HG03095 (cell line): ENCODE results near the gene KCNJ3.

Experiments used
- ATAC-seq: cut with Tn5 transposase; IDR thresholded peaks from one replicate; pipeline ENCODE4 v1.9.1; 2021; ENCODE audit warnings: moderate library complexity; ENCODE audit not compliant: unreplicated experiment

Gene KCNJ3, protein sequence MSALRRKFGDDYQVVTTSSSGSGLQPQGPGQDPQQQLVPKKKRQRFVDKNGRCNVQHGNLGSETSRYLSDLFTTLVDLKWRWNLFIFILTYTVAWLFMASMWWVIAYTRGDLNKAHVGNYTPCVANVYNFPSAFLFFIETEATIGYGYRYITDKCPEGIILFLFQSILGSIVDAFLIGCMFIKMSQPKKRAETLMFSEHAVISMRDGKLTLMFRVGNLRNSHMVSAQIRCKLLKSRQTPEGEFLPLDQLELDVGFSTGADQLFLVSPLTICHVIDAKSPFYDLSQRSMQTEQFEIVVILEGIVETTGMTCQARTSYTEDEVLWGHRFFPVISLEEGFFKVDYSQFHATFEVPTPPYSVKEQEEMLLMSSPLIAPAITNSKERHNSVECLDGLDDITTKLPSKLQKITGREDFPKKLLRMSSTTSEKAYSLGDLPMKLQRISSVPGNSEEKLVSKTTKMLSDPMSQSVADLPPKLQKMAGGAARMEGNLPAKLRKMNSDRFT

DNA sequence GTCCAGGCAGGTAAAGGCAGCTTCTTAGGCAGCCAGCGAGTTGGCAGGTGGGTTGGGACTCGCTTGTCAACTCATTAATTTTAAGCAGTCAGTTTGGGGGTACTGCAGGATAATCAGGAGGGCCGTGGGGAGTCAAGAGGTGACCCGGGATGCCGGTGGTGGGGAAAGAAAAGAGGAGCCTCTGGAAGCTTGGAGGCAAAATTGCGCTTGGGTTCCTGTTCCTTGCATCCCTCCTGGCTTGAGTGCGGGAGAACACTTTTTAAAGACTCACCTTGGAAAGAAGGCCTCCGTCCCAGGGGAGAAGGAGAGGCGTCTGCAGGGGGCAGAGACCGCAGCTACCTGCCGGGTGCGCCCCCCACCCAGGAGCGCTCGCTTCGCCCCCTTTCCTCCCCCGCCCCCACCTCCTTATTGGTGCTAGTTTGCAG is at the start of gene KCNJ3:
TSS of gene KCNJ3 (plus strand) at position 400 of the 425 bp plus-strand sequence. CDS start 81 bp downstream, outside the sequence.
- no peak for ATAC-seq

DNA sequence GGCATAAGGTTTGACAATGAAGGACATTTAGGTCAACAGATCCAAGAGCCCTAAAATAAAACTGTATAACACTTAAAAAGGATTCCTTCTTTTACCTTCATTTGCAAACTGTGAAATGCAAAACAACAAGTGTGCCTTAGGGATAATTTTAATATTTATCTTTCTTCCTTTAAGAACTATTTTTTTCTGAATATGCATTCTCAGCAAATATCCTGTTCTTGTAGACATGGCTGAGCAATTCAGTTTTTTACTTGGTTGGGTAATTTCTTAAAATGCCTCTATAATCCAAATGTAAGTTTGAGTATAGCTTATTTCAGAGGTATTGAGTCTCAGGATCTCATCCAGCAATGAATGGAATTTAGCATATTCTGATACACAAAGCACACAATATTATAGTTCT is 43.0 kb upstream of the KCNJ3 start:
- no peak for ATAC-seq

DNA sequence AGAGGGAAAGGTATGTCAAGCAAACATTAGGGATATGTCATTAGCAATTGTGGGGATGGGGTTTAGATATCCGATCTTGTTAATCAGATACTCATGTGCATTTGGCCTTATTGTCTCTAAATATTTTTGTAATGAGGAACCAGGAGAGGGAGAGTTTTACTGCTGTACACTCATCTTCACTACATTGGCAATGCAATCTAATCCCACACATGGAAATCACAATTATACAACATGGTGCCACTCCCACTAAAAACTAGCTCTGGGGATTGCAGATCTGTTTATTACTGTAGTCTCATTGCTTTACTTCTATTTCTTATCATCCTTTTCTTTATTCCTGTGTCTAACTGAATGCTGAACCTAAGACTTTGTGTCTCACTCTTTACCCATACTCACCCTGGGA is 39.6 kb upstream of the KCNJ3 start:
- no peak for ATAC-seq

DNA sequence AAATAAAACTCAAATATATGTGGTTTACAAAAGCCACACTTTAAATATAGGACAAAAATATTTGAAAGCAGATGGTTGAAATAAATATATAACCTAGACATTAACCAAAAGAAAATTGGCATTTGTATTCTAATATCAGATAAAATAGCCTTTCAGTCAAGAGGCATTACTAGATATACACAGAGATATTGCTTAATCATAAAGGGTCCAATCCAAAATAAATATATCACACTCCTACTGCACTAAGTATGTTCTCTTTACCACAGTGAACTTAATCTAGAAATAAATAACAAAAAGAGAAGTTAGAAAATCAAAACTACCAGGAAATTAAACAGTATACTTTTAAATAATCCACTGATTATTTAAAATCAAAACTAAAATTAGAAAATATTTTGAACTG is 34.2 kb upstream of the KCNJ3 start:
- ATAC-seq, result no peak

DNA sequence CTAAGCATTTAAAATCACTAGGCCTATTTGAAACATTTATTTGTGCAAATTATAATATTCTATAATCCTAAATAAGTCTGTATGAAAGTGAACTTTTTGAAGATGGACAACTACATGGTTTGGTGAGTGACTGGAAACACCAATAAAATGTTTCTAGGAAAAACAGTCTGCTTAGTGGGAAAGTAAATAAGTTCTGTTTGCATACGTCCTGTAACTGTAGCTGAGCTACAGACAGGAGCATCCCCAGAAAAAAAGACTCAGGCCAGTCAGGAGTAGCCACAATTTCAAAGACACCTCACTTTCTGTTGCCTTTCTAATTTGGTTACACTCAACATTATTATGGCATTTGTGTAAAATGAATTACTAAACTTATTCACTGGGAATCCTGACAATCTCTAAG is 28.4 kb upstream of the KCNJ3 start:
- no peak for ATAC-seq

DNA sequence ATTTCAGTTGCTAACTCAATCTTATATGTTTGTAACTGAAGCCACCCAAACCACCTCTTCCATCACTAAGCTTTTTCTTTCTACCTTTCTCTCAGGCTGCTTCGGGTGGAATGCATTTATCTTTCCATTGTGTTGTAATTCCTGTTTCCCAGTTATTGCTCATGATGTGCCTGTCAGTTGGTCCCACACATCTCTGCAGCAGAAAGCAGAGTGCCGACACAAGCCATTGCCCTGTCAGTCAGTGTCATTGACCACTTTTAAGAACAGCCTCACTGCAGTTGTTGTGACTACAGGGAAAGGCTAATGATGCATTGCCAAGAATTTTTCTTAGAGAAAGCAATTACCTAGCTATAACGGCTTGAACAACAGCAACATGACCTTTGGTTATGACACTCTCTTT is 24.8 kb upstream of the KCNJ3 start:
- ATAC-seq, result no peak

DNA sequence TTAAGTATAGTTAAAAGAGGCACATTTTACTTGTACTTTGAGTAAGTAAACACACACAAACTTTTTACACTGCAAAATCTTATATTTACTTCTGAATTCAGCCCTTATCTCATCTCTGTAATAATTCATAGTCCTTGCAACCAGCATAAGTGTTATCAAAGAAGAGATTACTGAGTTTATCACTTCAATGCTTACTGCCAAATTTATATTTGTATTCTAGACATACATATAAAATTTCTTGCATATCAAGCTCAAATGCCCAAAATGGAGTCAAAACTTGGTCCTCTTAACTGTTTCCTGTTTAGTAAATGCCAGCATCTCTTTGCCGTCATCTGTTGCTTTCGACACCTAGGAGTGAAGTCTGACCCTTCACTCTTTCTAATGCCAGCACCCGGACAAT is 21.1 kb upstream of the KCNJ3 start:
- ATAC-seq, result no peak

DNA sequence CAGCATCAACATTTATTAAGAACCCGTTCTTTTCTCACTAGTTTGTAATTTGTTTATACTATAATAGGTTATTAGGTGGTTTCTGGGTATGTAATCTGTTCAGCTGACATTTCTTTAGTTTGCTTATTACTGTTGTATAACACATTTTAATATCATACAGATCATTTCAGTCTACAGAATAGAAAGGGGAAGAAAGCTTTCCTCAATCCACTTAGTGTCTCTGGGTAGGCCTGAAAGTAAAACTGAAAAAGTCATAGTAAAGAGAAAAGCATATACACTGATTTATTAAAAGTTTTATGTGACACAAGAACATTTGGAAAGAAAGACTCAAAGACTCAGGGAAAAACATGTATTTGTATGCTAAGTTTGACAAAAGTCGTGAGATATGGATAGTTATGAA is 16.8 kb upstream of the KCNJ3 start:
- ATAC-seq, result no peak

DNA sequence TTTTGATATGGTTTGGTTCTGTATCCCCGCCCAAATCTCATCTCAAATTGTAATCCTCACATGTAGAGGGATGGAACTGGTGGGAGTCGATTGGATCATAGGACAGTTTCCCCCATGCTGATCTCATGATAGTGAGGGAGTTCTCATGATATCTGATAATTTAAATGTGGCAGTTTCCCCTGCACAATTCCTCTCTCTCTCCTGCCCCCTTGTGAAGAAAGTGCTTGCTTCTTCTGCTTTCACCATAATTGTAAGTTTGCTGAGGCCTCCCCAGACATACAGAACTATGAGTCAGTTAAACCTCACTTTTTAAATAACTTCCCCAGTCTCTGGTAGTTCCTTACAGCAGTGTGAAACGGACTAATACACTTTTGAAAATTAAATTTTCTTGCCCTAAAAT is 12.3 kb upstream of the KCNJ3 start:
- no peak for ATAC-seq

DNA sequence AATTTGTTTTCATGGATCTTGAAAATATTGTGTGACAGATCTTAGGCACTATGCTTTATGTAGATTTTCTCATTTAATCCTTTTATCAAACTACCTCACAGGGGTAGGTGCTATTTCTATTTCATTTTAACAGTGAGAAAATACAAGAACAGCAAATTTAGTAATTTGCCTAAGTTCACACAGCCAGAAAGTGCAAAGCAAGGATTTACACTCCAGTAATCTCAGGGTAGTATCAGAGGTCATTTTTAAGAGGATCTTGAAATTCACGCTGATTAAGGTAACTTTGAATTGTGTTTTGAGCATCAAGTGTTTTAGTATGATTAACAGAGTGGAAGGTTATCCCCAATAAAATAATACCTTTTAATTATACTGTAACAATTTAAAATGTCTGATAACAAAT is 10.1 kb upstream of the KCNJ3 start:
- no peak for ATAC-seq

DNA sequence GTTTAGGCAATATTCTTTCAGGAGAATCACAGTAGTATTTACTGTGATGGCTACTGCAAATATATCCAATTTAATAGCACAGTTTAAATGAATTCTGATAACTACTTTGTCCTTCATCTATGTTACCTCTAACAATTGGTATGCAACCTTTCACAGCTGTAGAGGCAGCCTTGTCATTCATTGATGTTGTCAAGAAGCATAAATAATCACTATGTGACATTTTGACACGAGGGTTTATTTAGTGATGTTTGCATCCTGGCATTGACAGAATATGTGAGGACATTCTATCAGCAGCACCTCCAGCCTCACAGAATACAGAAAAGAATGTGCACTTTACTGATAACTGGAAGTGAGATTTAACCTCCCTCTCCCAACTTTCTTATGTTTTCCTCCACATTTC is 9.3 kb upstream of the KCNJ3 start:
- no peak for ATAC-seq

DNA sequence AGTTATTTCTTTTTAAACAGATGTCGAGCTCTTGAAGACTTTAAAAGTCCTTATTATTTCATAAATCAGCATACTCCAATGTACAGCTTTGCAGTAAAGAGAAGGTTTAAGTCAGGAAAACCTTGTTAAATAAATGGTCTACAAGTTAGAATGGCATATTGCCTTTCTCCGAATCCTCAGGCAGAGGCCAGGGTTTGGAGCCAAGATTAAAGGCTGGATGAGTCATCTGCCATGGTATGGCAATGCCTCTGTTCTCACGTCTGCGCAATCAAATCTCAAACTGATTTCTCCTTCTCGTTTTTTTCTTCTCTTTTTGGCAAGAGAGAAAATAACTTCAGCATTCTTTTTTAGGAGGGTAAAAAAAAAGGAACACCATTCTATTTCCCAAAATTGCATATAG is 5.6 kb upstream of the KCNJ3 start:
- ATAC-seq, result no peak

DNA sequence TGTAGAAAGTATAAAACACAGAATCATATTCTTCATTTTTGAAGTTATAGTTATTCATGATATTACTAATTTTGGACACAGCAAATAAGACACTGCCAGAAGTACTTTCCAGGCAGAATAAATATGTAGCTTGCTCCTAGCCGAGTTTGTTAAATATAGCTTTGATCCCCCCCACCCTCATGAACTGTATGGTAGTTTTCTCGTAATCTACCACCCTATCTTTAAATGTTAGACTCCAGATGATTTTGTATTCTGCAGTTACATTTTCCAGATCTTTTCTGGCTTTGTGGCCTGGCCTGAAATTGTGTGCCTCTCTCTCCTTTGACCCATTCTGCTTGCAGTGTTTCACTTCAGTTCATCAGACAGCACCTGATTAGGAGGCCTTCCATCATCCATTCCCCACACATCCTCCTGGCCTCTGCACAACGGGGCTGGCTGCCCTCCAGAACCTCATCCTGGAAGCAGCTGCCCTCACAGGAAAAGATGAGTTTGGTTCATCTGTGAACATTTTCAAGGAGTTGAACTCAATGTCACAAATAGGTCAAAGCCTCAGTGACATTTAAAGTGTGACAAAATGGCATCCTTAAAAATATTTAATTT is 4.7 kb upstream of the KCNJ3 start:
- no peak for ATAC-seq

DNA sequence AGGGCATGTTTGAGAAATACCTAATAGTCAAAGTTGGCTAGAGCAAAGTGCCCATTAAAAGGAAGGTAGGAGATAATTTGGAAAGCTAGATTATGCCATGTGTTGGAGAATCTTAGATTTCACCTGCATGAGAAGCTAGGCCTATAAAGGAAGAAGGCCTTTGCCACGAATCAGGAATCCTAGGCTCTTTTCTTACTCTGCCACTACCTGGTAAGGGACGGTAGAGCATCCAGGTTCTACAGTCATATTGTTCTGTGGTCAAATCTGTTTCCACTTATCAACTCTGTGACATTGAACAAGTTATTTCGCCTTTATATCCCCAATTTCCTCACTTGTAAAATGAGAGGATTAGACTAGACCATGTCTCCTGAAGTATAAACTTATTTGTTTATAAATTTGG is 3.6 kb upstream of the KCNJ3 start:
- ATAC-seq, result no peak

DNA sequence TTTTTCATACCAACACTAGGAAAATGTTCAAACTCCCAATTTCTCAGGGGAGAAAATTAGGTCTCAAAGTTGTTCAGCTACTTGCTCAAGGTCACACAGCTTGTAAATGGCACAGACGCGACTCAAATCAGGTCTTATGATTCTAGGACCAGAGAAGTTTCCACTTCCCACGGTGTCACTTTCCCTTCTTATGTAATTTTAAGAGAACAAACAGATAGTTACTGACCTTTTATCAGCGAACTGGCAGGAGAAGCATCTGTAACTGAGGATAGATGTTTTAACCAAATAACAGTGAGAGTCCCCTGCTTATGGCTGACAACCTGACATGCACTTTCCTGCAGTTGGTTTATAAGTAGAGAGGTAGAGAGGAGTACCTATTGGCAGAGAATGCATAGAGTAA is 2.1 kb upstream of the KCNJ3 start:
- ATAC-seq, result no peak

DNA sequence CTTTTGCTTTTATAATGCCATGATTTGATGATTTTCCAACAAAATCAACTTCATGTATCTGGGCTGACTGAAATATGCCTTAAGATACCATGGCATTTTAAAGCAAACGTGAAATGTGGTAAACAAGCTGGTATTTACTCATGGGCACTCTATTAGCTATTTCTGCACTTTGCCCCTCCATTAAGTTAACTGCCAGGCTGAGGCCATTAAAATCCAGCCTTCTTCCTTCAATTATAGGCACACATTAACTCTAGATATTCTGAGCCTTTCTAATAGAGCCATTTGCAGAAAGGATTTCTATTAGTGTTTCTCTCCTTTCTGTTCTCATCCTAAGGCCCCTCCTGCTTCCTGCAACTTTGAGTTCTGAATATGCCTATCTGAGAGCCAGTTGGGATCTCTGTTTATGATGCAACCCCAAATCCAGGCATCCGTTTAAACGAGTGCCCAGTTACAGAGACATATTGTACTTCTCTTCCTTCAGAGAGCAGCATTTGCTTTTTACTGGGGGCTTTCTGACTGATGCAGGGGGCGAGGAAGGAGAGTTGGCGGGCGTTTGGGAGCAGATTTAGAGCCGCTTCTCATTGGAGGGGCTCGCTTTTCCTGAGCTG is 1.6 kb upstream of the KCNJ3 start:
- ATAC-seq, result no peak

DNA sequence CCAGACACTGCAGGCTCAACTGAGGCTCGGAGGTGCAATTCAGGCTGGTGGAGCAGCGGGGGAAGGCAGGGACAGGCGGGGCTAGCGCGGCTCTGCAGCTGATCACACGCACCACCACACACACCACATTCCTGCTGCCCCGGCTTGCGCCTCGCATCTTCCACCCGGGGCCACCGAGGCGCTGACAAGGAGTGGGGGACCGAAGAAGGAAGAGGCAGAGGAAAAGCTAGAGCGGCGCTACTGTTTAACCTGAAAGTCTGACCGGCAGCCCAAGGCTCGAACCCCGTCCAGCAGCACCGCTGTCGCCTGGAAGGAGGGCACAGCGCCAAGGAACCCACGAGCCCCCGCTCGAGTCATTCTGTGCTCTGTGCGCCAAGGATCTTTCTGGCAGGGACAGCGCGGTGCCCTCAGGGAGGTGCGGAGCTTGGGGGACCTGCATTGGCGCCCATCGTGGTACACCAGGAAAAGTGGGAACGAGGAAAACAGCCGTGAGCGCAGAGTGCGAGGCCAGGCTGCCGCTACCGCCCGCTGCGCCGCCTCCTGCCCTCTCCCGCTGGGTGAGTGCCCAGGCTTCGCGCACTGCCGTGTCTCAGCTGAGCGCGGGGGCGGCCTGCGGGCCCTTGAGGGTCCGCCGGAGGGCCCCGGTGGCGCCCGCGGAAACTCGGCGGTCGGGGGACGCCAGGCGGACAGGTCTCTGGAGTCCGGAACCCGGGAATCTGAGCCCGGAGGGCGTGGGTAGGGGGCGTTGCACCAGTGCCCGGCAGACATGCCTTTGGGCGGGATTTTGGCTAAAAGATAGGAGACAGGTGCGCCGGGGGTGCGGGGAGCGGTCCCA is 860 bp upstream of the KCNJ3 start:
- ATAC-seq, result no peak

DNA sequence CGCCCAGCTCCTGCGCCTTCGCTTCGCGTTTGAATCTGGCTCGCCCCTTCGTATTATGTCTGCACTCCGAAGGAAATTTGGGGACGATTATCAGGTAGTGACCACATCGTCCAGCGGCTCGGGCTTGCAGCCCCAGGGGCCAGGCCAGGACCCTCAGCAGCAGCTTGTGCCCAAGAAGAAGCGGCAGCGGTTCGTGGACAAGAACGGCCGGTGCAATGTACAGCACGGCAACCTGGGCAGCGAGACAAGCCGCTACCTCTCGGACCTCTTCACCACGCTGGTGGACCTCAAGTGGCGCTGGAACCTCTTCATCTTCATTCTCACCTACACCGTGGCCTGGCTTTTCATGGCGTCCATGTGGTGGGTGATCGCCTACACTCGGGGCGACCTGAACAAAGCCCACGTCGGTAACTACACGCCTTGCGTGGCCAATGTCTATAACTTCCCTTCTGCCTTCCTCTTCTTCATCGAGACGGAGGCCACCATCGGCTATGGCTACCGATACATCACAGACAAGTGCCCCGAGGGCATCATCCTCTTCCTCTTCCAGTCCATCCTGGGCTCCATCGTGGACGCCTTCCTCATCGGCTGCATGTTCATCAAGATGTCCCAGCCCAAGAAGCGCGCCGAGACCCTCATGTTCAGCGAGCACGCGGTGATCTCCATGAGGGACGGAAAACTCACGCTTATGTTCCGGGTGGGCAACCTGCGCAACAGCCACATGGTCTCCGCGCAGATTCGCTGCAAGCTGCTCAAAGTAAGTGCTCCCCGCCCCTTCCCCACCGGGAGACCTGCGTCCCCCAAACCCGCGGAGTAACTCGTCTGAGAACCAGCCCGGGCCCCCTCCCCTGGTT is 453 bp downstream of the KCNJ3 start:
- ATAC-seq, result no peak

DNA sequence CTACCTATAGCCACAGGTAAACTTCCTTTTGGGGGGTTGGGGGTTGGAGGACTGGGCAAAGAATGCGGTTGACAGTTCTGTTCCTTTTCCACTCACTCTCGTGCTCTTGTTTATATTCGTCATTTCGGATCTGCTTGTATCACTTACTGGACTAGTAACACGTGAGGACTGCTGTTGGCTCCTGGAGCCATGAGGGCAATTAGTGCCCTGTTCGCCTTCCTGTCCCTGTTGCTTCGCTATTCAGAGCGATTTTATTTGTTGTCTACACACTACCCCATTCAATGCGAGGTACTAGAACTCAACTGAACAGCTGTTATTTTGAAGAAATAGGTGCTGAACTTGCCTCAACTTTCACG is 1.1 kb downstream of the KCNJ3 start:
- ATAC-seq, result no peak

DNA sequence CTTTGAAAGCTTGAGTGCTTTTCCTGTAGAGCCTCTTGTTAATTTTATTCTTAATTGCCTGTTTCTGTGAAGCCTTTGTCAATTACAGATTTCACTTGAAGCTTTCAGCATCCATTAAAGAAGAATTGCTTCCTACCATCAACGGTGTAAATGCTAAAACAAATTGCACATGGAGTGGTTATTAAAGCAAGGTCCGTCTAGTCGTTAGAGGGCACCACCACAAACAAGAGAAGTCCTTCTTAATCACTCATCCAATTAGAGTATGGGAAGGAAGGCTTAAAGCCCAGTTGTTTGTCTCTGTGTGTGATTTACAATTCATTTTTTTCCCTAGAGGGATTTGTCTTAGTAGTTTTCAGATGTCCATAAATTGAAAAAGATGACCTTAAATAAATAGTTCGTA is 1.6 kb downstream of the KCNJ3 start:
- ATAC-seq, result no peak
